HCT116 (cell line): ENCODE measurements around the gene ZNF611. TPM values are rescaled to one million over a fixed set of nuclear protein-coding genes. Genes with fewer than 3 reads are reported as not detected.
"Not testable (repeated sequence)": the region's sequence is repeated elsewhere in the genome, so short reads cannot be mapped to it uniquely, and the experiment has no call there.

Experiments
- ATAC-seq: fragments of 200-7000 bp; cut with Tn5 transposase; 2 replicates; pipeline ENCODE4 v1.9.1; 2020; ENCODE audit warnings: mild to moderate bottlenecking, moderate library complexity
- BruUV-seq: library from RNA; stranded (reverse); fragments of 400-500 nt; replicated peaks from 2 replicates; lab custom pipeline; 2021; lab: Mats Ljungman, UMichigan
- CTCF ChIA-PET: fragments of 300-600 bp; sonication (Branson Sonifier 250); formaldehyde crosslinking; loops from one replicate; lab custom pipeline; 2021; ENCODE audit warnings: antibody characterized with exemption; lab: Charles Lee
- POLR2A ChIA-PET: fragments of 300-600, 350-600 bp; sonication (Branson Sonifier 250); formaldehyde crosslinking; loops from one replicate; lab custom pipeline; 2021; ENCODE audit warnings: antibody characterized with exemption; lab: Charles Lee
- RAD21 ChIA-PET, 2 experiments: fragments of 300-600 bp; sonication (Branson Sonifier 250); formaldehyde crosslinking; loops; one replicate each; lab custom pipeline; 2023; ENCODE audit warnings: low total read pairs in 2 of 2; ENCODE audit not compliant: uncharacterized antibody in 2 of 2, unreplicated experiment in 2 of 2, low non-redundant PET in 1 of 2; lab: Charles Lee
- DNase-seq: peaks from one replicate; pipeline ENCODE4 v3.0.0-alpha.2; 2010; ENCODE audit warnings: low read depth, low spot score
- H2AFZ ChIP-seq: fragments of 200-600 bp; shearing (Covaris generic), sonication (generic); 2 replicates; pipeline ENCODE4 v1.6.1; 2017; ENCODE audit warnings: low read depth, mixed run types, mixed read lengths, antibody characterized with exemption, low read length; ENCODE audit not compliant: poor library complexity, severe bottlenecking
- H3K27ac ChIP-seq: 2 replicates; pipeline ENCODE4 v1.5.1; 2012; ENCODE audit warnings: low read depth, low read length
- H3K27me3 ChIP-seq: fragments of 200-600 bp; sonication (generic); 2 replicates; pipeline ENCODE4 v1.6.1; 2016; ENCODE audit warnings: mixed run types, low read length, mixed read lengths; ENCODE audit not compliant: insufficient read depth
- H3K36me3 ChIP-seq, 2 experiments: fragments of 200-500 bp in 1 of 2; fragments of 200-600 bp in 1 of 2; sonication (Bioruptor generic) in 1 of 2; sonication (generic) in 1 of 2; 2 replicates each; pipeline versions ENCODE4 v1.5.1 to v1.6.1; 2014 to 2016; ENCODE audit warnings: low read length in 2 of 2, inconsistent platforms in 1 of 2, mixed read lengths in 1 of 2, mixed run types in 1 of 2; ENCODE audit not compliant: insufficient read depth in 2 of 2, control insufficient read depth in 1 of 2
- H3K4me1 ChIP-seq, 2 experiments: fragments of 200-600 bp in 1 of 2; sonication (generic) in 1 of 2; 2 replicates each; pipeline versions ENCODE4 v1.5.1 to v1.6.1; 2012 to 2017; ENCODE audit warnings: low read length in 2 of 2, inconsistent platforms in 1 of 2, mild to moderate bottlenecking in 1 of 2, mixed read lengths in 1 of 2, mixed run types in 1 of 2, moderate library complexity in 1 of 2; ENCODE audit not compliant: insufficient read depth in 2 of 2, control insufficient read depth in 1 of 2
- H3K4me2 ChIP-seq: fragments of 200-600 bp; sonication (generic); 2 replicates; pipeline ENCODE4 v1.6.1; 2017; ENCODE audit warnings: mixed run types, low read length, mixed read lengths
- H3K4me3 ChIP-seq, 2 experiments: fragments of 200-600 bp in 1 of 2; sonication (generic) in 1 of 2; replicated peaks in 1 of 2; 2 replicates each; pipeline ENCODE4 v1.5.1; 2011 to 2016; ENCODE audit warnings: low read length in 2 of 2, control low read depth in 1 of 2, low read depth in 1 of 2, mild to moderate bottlenecking in 1 of 2, mixed read lengths in 1 of 2, mixed run types in 1 of 2
- H3K79me2 ChIP-seq: fragments of 200-600 bp; sonication (generic); 2 replicates; pipeline ENCODE4 v1.6.1; 2017; ENCODE audit warnings: mild to moderate bottlenecking, mixed run types, low read length, moderate library complexity, mixed read lengths; ENCODE audit not compliant: insufficient read depth
- H3K9ac ChIP-seq: fragments of 200-600 bp; sonication (generic); 2 replicates; pipeline ENCODE4 v1.6.1; 2016; ENCODE audit warnings: low read length, mixed read lengths
- H3K9me2 ChIP-seq: fragments of 200-600 bp; sonication (generic), shearing (Covaris generic); 2 replicates; pipeline ENCODE4 v1.6.1; 2017; ENCODE audit warnings: mixed run types, mild to moderate bottlenecking, moderate library complexity; ENCODE audit not compliant: insufficient read depth
- H3K9me3 ChIP-seq, 2 experiments: fragments of 200-500 bp in 1 of 2; fragments of 200-600 bp in 1 of 2; sonication (Bioruptor generic) in 1 of 2; sonication (generic) in 1 of 2; 2 replicates each; pipeline ENCODE4 v1.6.1; 2014 to 2017; ENCODE audit warnings: low read length in 2 of 2, mixed read lengths in 2 of 2, inconsistent platforms in 1 of 2, low read depth in 1 of 2, mild to moderate bottlenecking in 1 of 2, mixed run types in 1 of 2, moderate library complexity in 1 of 2; ENCODE audit not compliant: control insufficient read depth in 1 of 2, insufficient read depth in 1 of 2
- H4K20me1 ChIP-seq: fragments of 200-600 bp; sonication (generic), shearing (Covaris generic); 2 replicates; pipeline ENCODE4 v1.6.1; 2017; ENCODE audit warnings: mixed run types, mild to moderate bottlenecking, moderate library complexity; ENCODE audit not compliant: insufficient read depth
- intact Hi-C: fragments of 100-400 bp; cut with micrococcal nuclease; formaldehyde crosslinking; loops from 2 replicates; pipeline ENCODE4 v1.10.0; 2022
- total RNA-seq: library from RNA; stranded (reverse); gene quantifications from one replicate; pipeline ENCODE4 v1.2.1, GENCODE V29; 2021; ENCODE audit not compliant: unreplicated experiment

The ZNF611 gene
- total RNA-seq, 1 experiment from 2014 or later = 12.2 TPM

- H2AFZ ChIP-seq, intact Hi-C loops, H3K4me3 ChIP-seq, RAD21 ChIA-PET, H3K4me2 ChIP-seq, CTCF ChIA-PET, H3K27ac ChIP-seq, H3K36me3 ChIP-seq, H4K20me1 ChIP-seq, H3K9me2 ChIP-seq, H3K9ac ChIP-seq, H3K27me3 ChIP-seq, ATAC-seq, DNase-seq, POLR2A ChIA-PET, BruUV-seq, H3K4me1 ChIP-seq, H3K79me2 ChIP-seq, H3K9me3 ChIP-seq: not testable (repeated sequence)
These were observed 19.5 kb downstream of the ZNF611 start for GRCh38 chr19:52715330-52715729.

GRCh38 chr19:52713051-52713450 is 21.8 kb downstream of the ZNF611 start:
- H3K9me3 ChIP-seq, POLR2A ChIA-PET, H3K4me2 ChIP-seq, H2AFZ ChIP-seq, H3K27ac ChIP-seq, H3K4me3 ChIP-seq, RAD21 ChIA-PET, CTCF ChIA-PET, DNase-seq, H3K4me1 ChIP-seq, H4K20me1 ChIP-seq, H3K9me2 ChIP-seq, H3K9ac ChIP-seq, H3K27me3 ChIP-seq, ATAC-seq, intact Hi-C loops, BruUV-seq, H3K36me3 ChIP-seq, H3K79me2 ChIP-seq: not testable (repeated sequence)

GRCh38 chr19:52711661-52712060 is 23.2 kb downstream of the ZNF611 start:
- H4K20me1 ChIP-seq, RAD21 ChIA-PET, H3K9me2 ChIP-seq, POLR2A ChIA-PET, CTCF ChIA-PET, ATAC-seq, H3K27ac ChIP-seq, H3K4me3 ChIP-seq, H3K79me2 ChIP-seq, H3K4me2 ChIP-seq, DNase-seq, H3K36me3 ChIP-seq, H2AFZ ChIP-seq, H3K9ac ChIP-seq, intact Hi-C loops, BruUV-seq, H3K9me3 ChIP-seq, H3K4me1 ChIP-seq, H3K27me3 ChIP-seq: not testable (repeated sequence)
